PC-9 (cell line): ENCODE measurements around the gene ADAMTSL5. TPM values are rescaled to one million over a fixed set of nuclear protein-coding genes. Genes with fewer than 3 reads are reported as not detected.

Source experiments
- BruUV-seq: library from RNA; stranded (reverse); fragments of 400-500 nt; replicated peaks from 2 replicates; lab custom pipeline; 2021; lab: Mats Ljungman, UMichigan
- CTCF ChIA-PET: fragments of 300-600 bp; sonication (Branson Sonifier 250); formaldehyde crosslinking; loops from one replicate; lab custom pipeline; 2022; ENCODE audit warnings: antibody characterized with exemption; lab: Charles Lee
- POLR2A ChIA-PET: fragments of 300-600 bp; sonication (Branson Sonifier 250); formaldehyde crosslinking; loops from one replicate; lab custom pipeline; 2022; ENCODE audit warnings: antibody characterized with exemption; ENCODE audit not compliant: unreplicated experiment; lab: Charles Lee
- DNase-seq, 2 experiments: peaks; one replicate each; pipeline versions ENCODE4 v3.0.0 to v3.0.0-alpha.2; 2015 to 2022; ENCODE audit warnings: mixed read lengths in 1 of 2
- H2AFZ ChIP-seq: fragments of 200-600 bp; sonication (generic); 2 replicates; pipeline ENCODE4 v1.8.1; 2017; ENCODE audit warnings: antibody characterized with exemption
- H3F3A ChIP-seq: fragments of 200-600 bp; sonication (generic); 2 replicates; pipeline ENCODE4 v1.8.1; 2017; ENCODE audit warnings: antibody characterized with exemption, mild to moderate bottlenecking, low read depth; ENCODE audit not compliant: insufficient read depth
- H3K27ac ChIP-seq: fragments of 200-600 bp; sonication (generic); 2 replicates; pipeline ENCODE4 v1.6.1; 2016; ENCODE audit warnings: mixed run types
- H3K27me3 ChIP-seq: fragments of 200-600 bp; sonication (generic); 2 replicates; pipeline ENCODE4 v1.6.1; 2016; ENCODE audit warnings: low read depth, mixed run types; ENCODE audit not compliant: insufficient read depth
- H3K36me3 ChIP-seq: fragments of 200-600 bp; sonication (generic); 2 replicates; pipeline ENCODE4 v1.6.1; 2016; ENCODE audit warnings: low read depth, mixed run types
- H3K4me1 ChIP-seq: fragments of 200-600 bp; sonication (generic); replicated peaks from 2 replicates; pipeline ENCODE4 v1.6.1; 2016; ENCODE audit warnings: mixed run types; ENCODE audit not compliant: insufficient read depth
- H3K4me2 ChIP-seq: fragments of 200-600 bp; sonication (generic); 2 replicates; pipeline ENCODE4 v1.6.1; 2017; ENCODE audit warnings: mixed run types
- H3K4me3 ChIP-seq: fragments of 200-600 bp; sonication (generic); 2 replicates; pipeline ENCODE4 v1.6.1; 2016; ENCODE audit warnings: mixed run types
- H3K79me2 ChIP-seq: fragments of 200-600 bp; sonication (generic); 2 replicates; pipeline ENCODE4 v1.6.1; 2017; ENCODE audit warnings: low read depth, mixed run types
- H3K9me2 ChIP-seq: fragments of 200-600 bp; sonication (generic); 2 replicates; pipeline ENCODE4 v1.8.1; 2017; ENCODE audit warnings: mild to moderate bottlenecking; ENCODE audit not compliant: insufficient read depth
- H3K9me3 ChIP-seq: fragments of 200-600 bp; sonication (generic); 2 replicates; pipeline ENCODE4 v1.8.1; 2016; ENCODE audit warnings: low read depth; ENCODE audit not compliant: insufficient read depth
- H4K20me1 ChIP-seq: fragments of 200-600 bp; sonication (generic); 2 replicates; pipeline ENCODE4 v1.8.1; 2017; ENCODE audit not compliant: insufficient read depth
- CTCF ChIP-seq: fragments of 200-600 bp; sonication (generic); conservative IDR thresholded peaks from 2 replicates; pipeline ENCODE4 v1.6.1; 2017; ENCODE audit warnings: mixed run types, antibody characterized with exemption, mild to moderate bottlenecking, moderate library complexity
- EZH2 ChIP-seq: fragments of 200-600 bp; sonication (generic); IDR thresholded peaks from 2 replicates; pipeline ENCODE4 v1.8.0; 2017; ENCODE audit warnings: antibody characterized with exemption, low read depth
- intact Hi-C: fragments of 100-400 bp; cut with micrococcal nuclease; formaldehyde crosslinking; loops from one replicate; pipeline ENCODE4 v1.10.0; 2022; ENCODE audit not compliant: unreplicated experiment
- total RNA-seq: library from RNA; stranded (reverse); gene quantifications from 2 replicates; pipeline ENCODE4 v1.2.3, GENCODE V29; 2021

The ADAMTSL5 gene
- total RNA-seq, 1 experiment from 2014 or later: 13.6 TPM

GRCh38 chr19:1514295-1514661 lies 1.5 kb upstream of the ADAMTSL5 start:
- Histone ChIP-seq H2AFZ (no peak overlapping the region), H3K79me2 (no peaks in the 10 kb centered on the region), H4K20me1 (no peaks in the 10 kb centered on the region), H3K4me1 (no peaks in the 10 kb centered on the region; the same call in 1 of the 2 replicates), H3F3A (no peaks in the 10 kb centered on the region), H3K9me3 (no peaks in the 10 kb centered on the region), H3K4me2 (no peak overlapping the region), H3K9me2 (no peaks in the 10 kb centered on the region), H3K4me3 (no peak overlapping the region), H3K27me3 (no peaks in the 10 kb centered on the region), H3K27ac (no peak overlapping the region), H3K36me3 (no peaks in the 10 kb centered on the region)
- intact Hi-C loops: no loop called here
- ChIA-PET CTCF (interaction anchor here (0.6 to 0.7 kb wide), 2 partner anchors 14 to 157 kb away, joined by 5 to 16 read pairs; no protein-coding TSS in a partner anchor), POLR2A (no interaction called here)
- DNase-seq: no peak
- TF ChIP-seq CTCF (no peak), EZH2 (no peak)
- BruUV-seq: no TSS peak

DNA sequence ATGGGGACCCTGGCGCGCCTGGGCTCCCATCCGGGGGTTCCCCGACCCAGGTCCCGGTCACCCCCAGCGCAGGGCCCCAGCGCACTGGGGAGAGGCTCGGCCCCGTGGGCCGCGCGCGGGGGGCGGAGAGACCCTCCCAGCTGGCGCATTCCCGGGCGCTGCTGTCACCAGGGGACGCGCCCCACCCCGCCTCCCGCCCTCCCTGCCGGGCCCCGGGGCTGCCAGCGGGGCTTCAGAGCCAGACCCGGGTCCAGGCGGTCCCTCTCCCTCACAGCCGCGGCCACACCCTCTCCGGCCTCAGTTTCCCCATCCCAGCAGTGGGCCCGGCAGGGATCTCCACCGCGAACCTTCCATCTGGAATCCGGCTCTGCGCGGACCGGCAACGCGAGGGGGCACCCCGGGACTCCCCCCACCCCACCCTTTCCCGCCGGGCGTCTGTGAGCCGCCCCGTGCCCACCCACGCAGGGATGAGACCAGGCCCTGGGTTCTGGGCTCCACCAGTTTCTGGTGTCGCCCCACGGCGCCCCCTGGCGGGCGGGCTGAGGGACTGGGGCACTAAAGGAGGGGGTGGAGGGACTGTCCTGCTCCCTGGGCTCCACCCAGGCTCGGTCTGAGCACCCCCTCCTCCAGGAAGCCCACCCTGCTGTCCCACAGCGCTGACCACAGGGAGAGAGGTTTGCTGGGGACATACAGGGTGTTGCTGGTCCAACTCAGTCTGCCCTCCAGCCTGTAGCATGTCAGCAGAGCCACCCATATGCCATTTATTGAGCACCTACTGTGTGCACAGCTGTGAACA lies 878 bp upstream of the ADAMTSL5 start:
- no peak overlapping the region for H3K27ac ChIP-seq
- peak in 1 of 2 experiments; percentile 62 for DNase-seq
- H4K20me1 ChIP-seq: no peaks in the 10 kb centered on the region
- no peaks in the 10 kb centered on the region for H3K79me2 ChIP-seq
- CTCF ChIA-PET: interaction anchor here (0.6 to 0.7 kb wide), 2 partner anchors 14 to 157 kb away, joined by 5 to 16 read pairs; no protein-coding TSS in a partner anchor
- no peaks in the 10 kb centered on the region for H3K36me3 ChIP-seq
- no peak overlapping the region for H2AFZ ChIP-seq
- no peaks in the 10 kb centered on the region for H3K27me3 ChIP-seq
- H3K4me3 ChIP-seq: peak overlapping the region; percentile 69
- intact Hi-C loops: no loop called here
- H3K4me1 ChIP-seq: no peaks in the 10 kb centered on the region; the same call in 1 of the 2 replicates
- POLR2A ChIA-PET: interaction anchor here (0.5 kb wide), 1 partner anchor 1825 kb away, joined by 3 read pairs; no protein-coding TSS in a partner anchor
- BruUV-seq: TSS peak; percentile 65
- H3K4me2 ChIP-seq: peak overlapping the region; percentile 68
- peak; percentile 75 for TF ChIP-seq CTCF
- TF ChIP-seq EZH2: no peak
- H3F3A ChIP-seq: peaks cover 4% of the 10 kb centered on the region
- H3K9me2 ChIP-seq: no peaks in the 10 kb centered on the region
- H3K9me3 ChIP-seq: no peaks in the 10 kb centered on the region

DNA sequence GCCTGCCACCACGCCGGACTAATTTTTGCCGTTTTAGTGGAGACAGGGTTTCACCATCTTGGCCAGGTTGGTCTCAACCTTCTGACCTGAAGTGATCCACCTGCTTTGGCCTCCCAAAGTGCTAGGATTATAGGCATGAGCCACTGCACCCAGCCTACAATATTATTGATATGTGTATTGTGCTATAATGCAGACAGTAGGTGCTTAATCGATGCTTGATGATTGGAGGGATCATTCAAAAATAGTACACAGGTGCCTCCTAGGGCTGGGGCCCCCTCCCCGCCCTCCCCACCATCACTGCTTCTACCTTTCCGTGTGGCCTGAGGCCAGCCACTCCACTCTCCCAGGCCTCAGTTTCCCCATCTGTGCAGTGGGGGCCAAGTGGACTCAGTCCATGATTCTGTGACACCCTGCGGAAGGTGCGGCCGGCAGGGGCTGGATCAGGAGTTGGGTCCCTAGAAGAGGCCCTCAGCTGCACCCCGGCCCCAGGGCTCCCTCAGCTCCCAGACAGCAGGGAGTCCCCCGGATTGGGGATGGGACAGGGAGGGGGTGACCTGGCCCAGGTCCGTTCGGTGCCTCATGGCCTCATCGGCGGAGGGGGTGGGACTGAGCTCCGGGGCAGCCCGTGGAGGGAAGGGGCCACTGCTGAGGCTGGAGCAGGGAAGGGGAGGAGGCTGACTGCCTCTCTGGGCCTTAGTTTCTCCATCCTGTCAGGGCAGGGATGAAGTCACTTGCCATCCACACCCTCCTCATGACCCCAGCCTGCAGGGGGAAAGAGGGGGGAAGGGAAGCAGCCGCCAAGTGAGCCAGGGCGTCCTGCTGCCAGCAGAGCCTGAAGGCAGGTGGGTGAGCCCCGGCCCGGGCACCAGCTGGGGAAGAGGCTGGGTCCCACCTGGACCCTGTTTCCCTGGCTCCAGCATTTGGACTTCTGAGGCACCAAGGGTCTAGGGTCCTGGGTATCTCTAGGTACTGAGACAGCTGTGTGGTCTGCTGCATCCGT lies 1.2 kb downstream of the ADAMTSL5 start:
- intact Hi-C loops: no loop called here
- Histone ChIP-seq H3K79me2 (no peaks in the 10 kb centered on the region), H3K4me1 (no peaks in the 10 kb centered on the region; the same call in 1 of the 2 replicates), H3K36me3 (no peaks in the 10 kb centered on the region), H3K9me3 (no peaks in the 10 kb centered on the region), H3K9me2 (no peaks in the 10 kb centered on the region), H2AFZ (no peak overlapping the region), H3K27me3 (no peaks in the 10 kb centered on the region), H3K4me3 (peak overlapping the region; percentile 69; the same call in 1 of the 2 replicates), H3K4me2 (peak overlapping the region; percentile 81), H3K27ac (no peak overlapping the region), H4K20me1 (no peaks in the 10 kb centered on the region), H3F3A (peaks cover 8% of the 10 kb centered on the region)
- no TSS peak for BruUV-seq
- DNase-seq: no peak
- CTCF ChIA-PET: no interaction called here
- no peak for TF ChIP-seq CTCF
- TF ChIP-seq EZH2: no peak
- POLR2A ChIA-PET: no interaction called here
